IPS-18a (cell line): Measurements from ENCODE around the gene DDRGK1.
"Not testable (repeated sequence)": the region's sequence is repeated elsewhere in the genome, so short reads cannot be mapped to it uniquely, and the experiment has no call there.

Experiments
- H3K27ac ChIP-seq: one replicate; pipeline ENCODE4 v1.5.1; 2013; ENCODE audit warnings: low read length
- H3K27me3 ChIP-seq: one replicate; pipeline ENCODE4 v1.6.1; 2013; ENCODE audit warnings: mild to moderate bottlenecking, low read length; ENCODE audit not compliant: control insufficient read depth, insufficient read depth
- H3K36me3 ChIP-seq: one replicate; pipeline ENCODE4 v1.6.1; 2013; ENCODE audit warnings: low read depth, low read length; ENCODE audit not compliant: control insufficient read depth
- H3K4me1 ChIP-seq: one replicate; pipeline ENCODE4 v1.6.1; 2013; ENCODE audit warnings: low read depth, low read length; ENCODE audit not compliant: control insufficient read depth
- H3K4me3 ChIP-seq: one replicate; pipeline ENCODE4 v1.5.1; 2013; ENCODE audit warnings: low read length
- H3K9ac ChIP-seq: one replicate; pipeline ENCODE4 v1.6.1; 2013; ENCODE audit warnings: mild to moderate bottlenecking, low read length, moderate library complexity
- H3K9me3 ChIP-seq: one replicate; pipeline ENCODE4 v1.6.1; 2013; ENCODE audit warnings: low read depth, low read length; ENCODE audit not compliant: control insufficient read depth

Gene DDRGK1

GRCh38 chr20:3223994-3224680 is 19.7 kb upstream of the DDRGK1 start:
- H3K27me3 ChIP-seq, result no peaks in the 10 kb centered on the region
- no peak overlapping the region for H3K27ac ChIP-seq
- H3K4me1 ChIP-seq, result no peaks in the 10 kb centered on the region
- H3K9me3 ChIP-seq, result no peaks in the 10 kb centered on the region
- H3K9ac ChIP-seq, result no peak overlapping the region
- H3K36me3 ChIP-seq, result peaks cover 12% of the 10 kb centered on the region
- H3K4me3 ChIP-seq, result no peak overlapping the region

GRCh38 chr20:3223651-3223993 is 19.1 kb upstream of the DDRGK1 start:
- Histone ChIP-seq H3K36me3 (peaks cover 12% of the 10 kb centered on the region), H3K27ac (no peak overlapping the region), H3K9ac (no peak overlapping the region)

GRCh38 chr20:3222635-3223600 is 18.4 kb upstream of the DDRGK1 start:
- Histone ChIP-seq H3K9ac (no peak overlapping the region), H3K36me3 (peaks cover 12% of the 10 kb centered on the region), H3K27me3 (no peaks in the 10 kb centered on the region), H3K9me3 (no peaks in the 10 kb centered on the region), H3K27ac (no peak overlapping the region), H3K4me1 (no peaks in the 10 kb centered on the region), H3K4me3 (no peak overlapping the region)

More at GRCh38 chr20:3223651-3223993, 19.1 kb upstream of the DDRGK1 start:
- Histone ChIP-seq H3K4me1 (no peaks in the 10 kb centered on the region), H3K9me3 (no peaks in the 10 kb centered on the region), H3K4me3 (no peak overlapping the region), H3K27me3 (no peaks in the 10 kb centered on the region)

GRCh38 chr20:3221398-3222226 is 17.1 kb upstream of the DDRGK1 start:
- Histone ChIP-seq H3K36me3 (peaks cover 12% of the 10 kb centered on the region), H3K27me3 (no peaks in the 10 kb centered on the region), H3K4me1 (no peaks in the 10 kb centered on the region), H3K4me3 (no peak overlapping the region), H3K9ac (no peak overlapping the region), H3K9me3 (no peaks in the 10 kb centered on the region), H3K27ac (no peak overlapping the region)

GRCh38 chr20:3218307-3218988 is 14.0 kb upstream of the DDRGK1 start:
- Histone ChIP-seq H3K9me3 (no peaks in the 10 kb centered on the region), H3K4me3 (no peak overlapping the region), H3K4me1 (no peaks in the 10 kb centered on the region), H3K27ac (no peak overlapping the region), H3K9ac (no peak overlapping the region), H3K27me3 (no peaks in the 10 kb centered on the region), H3K36me3 (peaks cover 24% of the 10 kb centered on the region)

GRCh38 chr20:3215359-3215917 is 11.0 kb upstream of the DDRGK1 start:
- H3K9ac ChIP-seq, H3K9me3 ChIP-seq, H3K27ac ChIP-seq, H3K4me3 ChIP-seq, H3K27me3 ChIP-seq, H3K4me1 ChIP-seq: not testable (repeated sequence)
- peaks cover 22% of the 10 kb centered on the region for H3K36me3 ChIP-seq

GRCh38 chr20:3213226-3213625 is 8.7 kb upstream of the DDRGK1 start:
- no peaks in the 10 kb centered on the region for H3K4me1 ChIP-seq
- H3K27ac ChIP-seq, result no peak overlapping the region
- H3K36me3 ChIP-seq, result peaks cover 17% of the 10 kb centered on the region
- no peaks in the 10 kb centered on the region for H3K9me3 ChIP-seq
- H3K27me3 ChIP-seq, result no peaks in the 10 kb centered on the region
- H3K4me3 ChIP-seq, result no peak overlapping the region
- no peak overlapping the region for H3K9ac ChIP-seq

- no peaks in the 10 kb centered on the region for H3K9me3 ChIP-seq
- peak overlapping the region; percentile 79 for H3K9ac ChIP-seq
- H3K27ac ChIP-seq, result peak overlapping the region; percentile 24
- H3K4me1 ChIP-seq, result no peaks in the 10 kb centered on the region
- peaks cover 11% of the 10 kb centered on the region for H3K36me3 ChIP-seq
- H3K27me3 ChIP-seq, result no peaks in the 10 kb centered on the region
- peak overlapping the region; percentile 97 for H3K4me3 ChIP-seq
Measured at GRCh38 chr20:3210346-3210745, 5.9 kb upstream of the DDRGK1 start.

GRCh38 chr20:3209946-3210317 is 5.5 kb upstream of the DDRGK1 start:
- H3K27me3 ChIP-seq, result no peaks in the 10 kb centered on the region
- H3K4me3 ChIP-seq, result peak overlapping the region; percentile 97
- H3K9ac ChIP-seq, result peak overlapping the region; percentile 79
- no peaks in the 10 kb centered on the region for H3K9me3 ChIP-seq
- H3K27ac ChIP-seq, result peak overlapping the region; percentile 24
- H3K4me1 ChIP-seq, result no peaks in the 10 kb centered on the region
- H3K36me3 ChIP-seq, result peaks cover 10% of the 10 kb centered on the region

- Histone ChIP-seq H3K9me3 (no peaks in the 10 kb centered on the region), H3K4me3 (peak within 1 kb of the TSS; percentile 97), H3K9ac (peak within 1 kb of the TSS; percentile 79), H3K36me3 (peaks cover 10% of the 10 kb centered on the region), H3K27ac (peak within 1 kb of the TSS; percentile 24), H3K27me3 (no peaks in the 10 kb centered on the region), H3K4me1 (no peaks in the 10 kb centered on the region)
Measured at GRCh38 chr20:3209257-3209945, 4.9 kb upstream of the DDRGK1 start, which contains the start of gene ITPA. Gene ITPA (plus strand): TSS chr20:3209498. CDS start chr20:3209552, 54 bp downstream.
